Neural cell (in vitro differentiated cells): Measurements from ENCODE around the gene RELN.

Experiments
- MXI1 ChIP-seq: fragments of 450-650 bp; conservative IDR thresholded peaks from 2 replicates; pipeline ENCODE4 v1.6.1; 2014; ENCODE audit warnings: antibody characterized with exemption, mild to moderate bottlenecking; ENCODE audit not compliant: poor library complexity, severe bottlenecking
- POLR2AphosphoS5 ChIP-seq: IDR thresholded peaks from 2 replicates; pipeline ENCODE4 v1.6.1; 2012
- RAD21 ChIP-seq: fragments of 450-650 bp; conservative IDR thresholded peaks from 2 replicates; pipeline ENCODE4 v1.6.1; 2014; ENCODE audit warnings: antibody characterized with exemption, mild to moderate bottlenecking, moderate library complexity
- TF ChIP-seq, protein P1 (sequence below): fragments of 450-650 bp; IDR thresholded peaks from 2 replicates; pipeline ENCODE4 v1.5.1; 2014; ENCODE audit warnings: antibody characterized with exemption, mild to moderate bottlenecking, moderate library complexity; ENCODE audit not compliant: poor library complexity, severe bottlenecking

DNA sequence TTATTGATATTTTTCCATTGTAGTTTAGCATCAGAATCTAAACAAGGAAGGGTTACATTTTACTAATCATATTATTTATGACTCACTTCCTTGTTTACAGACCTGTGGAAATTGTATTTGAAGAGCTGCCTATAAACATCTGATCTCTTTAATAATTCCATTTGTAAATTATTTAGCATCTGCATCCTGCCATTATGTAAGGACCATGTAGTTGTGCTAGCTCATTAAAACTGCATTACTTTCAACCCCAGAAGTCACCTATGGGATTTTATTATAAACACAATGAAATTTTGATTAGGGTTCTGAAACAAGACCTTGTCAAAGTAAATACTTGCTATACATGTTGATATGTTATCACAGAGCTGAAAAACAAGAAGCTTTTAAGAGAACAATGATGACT, 396.6 kb downstream of the RELN start:
- TF ChIP-seq RAD21 (no peak), POLR2AphosphoS5 (no peak), MXI1 (no peak)
- TF ChIP-seq, protein P1, sequence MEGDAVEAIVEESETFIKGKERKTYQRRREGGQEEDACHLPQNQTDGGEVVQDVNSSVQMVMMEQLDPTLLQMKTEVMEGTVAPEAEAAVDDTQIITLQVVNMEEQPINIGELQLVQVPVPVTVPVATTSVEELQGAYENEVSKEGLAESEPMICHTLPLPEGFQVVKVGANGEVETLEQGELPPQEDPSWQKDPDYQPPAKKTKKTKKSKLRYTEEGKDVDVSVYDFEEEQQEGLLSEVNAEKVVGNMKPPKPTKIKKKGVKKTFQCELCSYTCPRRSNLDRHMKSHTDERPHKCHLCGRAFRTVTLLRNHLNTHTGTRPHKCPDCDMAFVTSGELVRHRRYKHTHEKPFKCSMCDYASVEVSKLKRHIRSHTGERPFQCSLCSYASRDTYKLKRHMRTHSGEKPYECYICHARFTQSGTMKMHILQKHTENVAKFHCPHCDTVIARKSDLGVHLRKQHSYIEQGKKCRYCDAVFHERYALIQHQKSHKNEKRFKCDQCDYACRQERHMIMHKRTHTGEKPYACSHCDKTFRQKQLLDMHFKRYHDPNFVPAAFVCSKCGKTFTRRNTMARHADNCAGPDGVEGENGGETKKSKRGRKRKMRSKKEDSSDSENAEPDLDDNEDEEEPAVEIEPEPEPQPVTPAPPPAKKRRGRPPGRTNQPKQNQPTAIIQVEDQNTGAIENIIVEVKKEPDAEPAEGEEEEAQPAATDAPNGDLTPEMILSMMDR: no peak
